ENCODE data around the gene EHD3.

DNA sequence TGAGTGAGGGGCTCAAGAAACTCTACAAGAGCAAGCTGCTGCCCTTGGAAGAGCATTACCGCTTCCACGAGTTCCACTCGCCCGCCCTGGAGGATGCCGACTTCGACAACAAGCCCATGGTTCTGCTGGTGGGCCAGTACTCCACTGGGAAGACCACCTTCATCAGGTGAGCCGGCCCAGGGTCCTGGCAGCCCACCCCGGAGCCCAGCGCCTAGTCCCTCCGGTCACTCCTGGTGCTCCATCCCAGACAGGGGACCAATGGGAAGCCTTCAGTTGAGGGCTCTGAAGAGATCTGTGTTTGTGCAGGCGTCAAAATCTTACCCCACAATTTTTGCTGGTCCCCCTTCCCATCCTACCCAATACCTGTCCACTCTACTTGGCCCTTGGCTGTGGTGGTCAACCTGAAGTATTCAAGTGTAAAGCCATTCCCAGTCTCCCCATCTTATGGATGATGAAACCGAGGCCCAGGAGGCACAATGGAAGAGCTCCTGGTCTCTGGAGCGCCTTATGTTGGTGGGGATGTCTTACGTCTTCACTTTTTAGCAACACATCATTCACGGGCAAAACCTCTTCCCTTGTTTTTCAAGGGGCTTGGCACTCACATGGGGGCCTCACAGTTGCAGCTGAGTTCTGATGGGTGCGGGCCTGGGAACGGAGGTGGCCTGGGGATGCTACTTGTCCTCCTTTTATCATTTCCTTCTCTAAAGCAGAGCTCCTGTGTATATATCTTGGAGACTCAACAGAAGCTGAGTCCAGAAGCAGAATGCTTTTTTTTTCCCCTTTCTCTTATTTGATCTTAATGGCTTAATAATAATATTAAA, 941 bp downstream of the EHD3 start:
- TF ChIP-seq, protein P1, sequence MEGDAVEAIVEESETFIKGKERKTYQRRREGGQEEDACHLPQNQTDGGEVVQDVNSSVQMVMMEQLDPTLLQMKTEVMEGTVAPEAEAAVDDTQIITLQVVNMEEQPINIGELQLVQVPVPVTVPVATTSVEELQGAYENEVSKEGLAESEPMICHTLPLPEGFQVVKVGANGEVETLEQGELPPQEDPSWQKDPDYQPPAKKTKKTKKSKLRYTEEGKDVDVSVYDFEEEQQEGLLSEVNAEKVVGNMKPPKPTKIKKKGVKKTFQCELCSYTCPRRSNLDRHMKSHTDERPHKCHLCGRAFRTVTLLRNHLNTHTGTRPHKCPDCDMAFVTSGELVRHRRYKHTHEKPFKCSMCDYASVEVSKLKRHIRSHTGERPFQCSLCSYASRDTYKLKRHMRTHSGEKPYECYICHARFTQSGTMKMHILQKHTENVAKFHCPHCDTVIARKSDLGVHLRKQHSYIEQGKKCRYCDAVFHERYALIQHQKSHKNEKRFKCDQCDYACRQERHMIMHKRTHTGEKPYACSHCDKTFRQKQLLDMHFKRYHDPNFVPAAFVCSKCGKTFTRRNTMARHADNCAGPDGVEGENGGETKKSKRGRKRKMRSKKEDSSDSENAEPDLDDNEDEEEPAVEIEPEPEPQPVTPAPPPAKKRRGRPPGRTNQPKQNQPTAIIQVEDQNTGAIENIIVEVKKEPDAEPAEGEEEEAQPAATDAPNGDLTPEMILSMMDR (conservative IDR thresholded peaks at IDR 0.05): no peak
- no peak for TF ChIP-seq EZH2 (IDR thresholded peaks at IDR 0.05; ENCODE audit: low read depth)
